A673 (cell line): Measurements from ENCODE around the gene VSIG2. TPM values are rescaled to one million over a fixed set of nuclear protein-coding genes. Genes with fewer than 3 reads are reported as not detected.

Experiments used
- BruUV-seq: library from RNA; stranded (reverse); fragments of 400-500 nt; replicated peaks from 2 replicates; lab custom pipeline; 2021; lab: Mats Ljungman, UMichigan
- CTCF ChIA-PET: fragments of 300-600 bp; sonication (Branson Sonifier 250); formaldehyde crosslinking; loops from one replicate; lab custom pipeline; 2022; ENCODE audit warnings: antibody characterized with exemption; lab: Charles Lee
- POLR2A ChIA-PET: fragments of 300-600 bp; sonication (Branson Sonifier 250); formaldehyde crosslinking; loops from one replicate; lab custom pipeline; 2022; ENCODE audit warnings: antibody characterized with exemption; ENCODE audit not compliant: low non-redundant PET; lab: Charles Lee
- DNase-seq: peaks from one replicate; pipeline ENCODE4 v3.0.0-alpha.2; 2015; ENCODE audit warnings: low spot score
- H3K27ac ChIP-seq: fragments of 200-600 bp; sonication (generic); 2 replicates; pipeline ENCODE4 v1.5.1; 2016; ENCODE audit warnings: mixed run types, low read depth, mild to moderate bottlenecking, mixed read lengths, antibody characterized with exemption, low read length; ENCODE audit not compliant: poor library complexity, severe bottlenecking
- H3K27me3 ChIP-seq: fragments of 200-600 bp; sonication (generic); replicated peaks from 2 replicates; pipeline ENCODE4 v1.6.1; 2017; ENCODE audit warnings: mixed run types, low read depth, mild to moderate bottlenecking, mixed read lengths, antibody characterized with exemption, low read length; ENCODE audit not compliant: insufficient read depth, poor library complexity
- H3K36me3 ChIP-seq: fragments of 200-600 bp; sonication (generic); 2 replicates; pipeline ENCODE4 v1.6.1; 2016; ENCODE audit warnings: mixed run types, mild to moderate bottlenecking, mixed read lengths, antibody characterized with exemption, low read length; ENCODE audit not compliant: insufficient read depth, poor library complexity, severe bottlenecking
- H3K4me1 ChIP-seq: fragments of 200-600 bp; sonication (generic); 2 replicates; pipeline ENCODE4 v1.6.1; 2017; ENCODE audit warnings: mixed run types, mild to moderate bottlenecking, mixed read lengths, antibody characterized with exemption, low read length; ENCODE audit not compliant: insufficient read depth, poor library complexity, severe bottlenecking
- H3K4me3 ChIP-seq: fragments of 200-600 bp; sonication (generic); 2 replicates; pipeline ENCODE4 v1.5.1; 2016; ENCODE audit warnings: low read depth, mixed run types, mild to moderate bottlenecking, mixed read lengths, low read length; ENCODE audit not compliant: poor library complexity, severe bottlenecking
- H3K9me3 ChIP-seq: fragments of 200-600 bp; sonication (generic); 2 replicates; pipeline ENCODE4 v1.6.1; 2016; ENCODE audit warnings: mixed run types, low read depth, mild to moderate bottlenecking, mixed read lengths, antibody characterized with exemption, low read length; ENCODE audit not compliant: poor library complexity, severe bottlenecking
- EZH2 ChIP-seq: fragments of 200-600 bp; sonication (generic); IDR thresholded peaks from 2 replicates; pipeline ENCODE4 v1.6.1; 2017; ENCODE audit warnings: borderline replicate concordance, low read depth, mild to moderate bottlenecking, mixed read lengths, antibody characterized with exemption, low read length; ENCODE audit not compliant: poor library complexity, severe bottlenecking
- intact Hi-C: fragments of 100-400 bp; cut with micrococcal nuclease; formaldehyde crosslinking; loops from one replicate; pipeline ENCODE4 v1.10.0; 2022; ENCODE audit not compliant: unreplicated experiment
- total RNA-seq: library from RNA; stranded (reverse); gene quantifications from 2 replicates; pipeline ENCODE4 v1.2.3, GENCODE V29; 2021
- TF ChIP-seq, protein P1 (sequence below): fragments of 300-800, 200-600 bp; sonication (generic); conservative IDR thresholded peaks from 2 replicates; pipeline ENCODE4 v1.5.1; 2017; ENCODE audit warnings: low read depth, mild to moderate bottlenecking, antibody characterized with exemption, low read length, moderate library complexity, mixed read lengths

VSIG2 gene
- total RNA-seq, 1 experiment from 2014 or later: not detected

- Histone ChIP-seq H3K4me3 (peak overlapping the region; percentile 48), H3K27me3 (no peaks in the 10 kb centered on the region), H3K27ac (no peak overlapping the region), H3K4me1 (peaks cover 17% of the 10 kb centered on the region), H3K36me3 (no peaks in the 10 kb centered on the region), H3K9me3 (no peaks in the 10 kb centered on the region)
- DNase-seq: peak; percentile 84
- intact Hi-C loops: loop anchor here (1.0 kb wide), 1 partner anchor 72 kb away; no protein-coding TSS in a partner anchor
- POLR2A ChIA-PET: no interaction called here
- BruUV-seq: TSS peak; percentile 17
- no peak for TF ChIP-seq EZH2
- TF ChIP-seq, protein P1, sequence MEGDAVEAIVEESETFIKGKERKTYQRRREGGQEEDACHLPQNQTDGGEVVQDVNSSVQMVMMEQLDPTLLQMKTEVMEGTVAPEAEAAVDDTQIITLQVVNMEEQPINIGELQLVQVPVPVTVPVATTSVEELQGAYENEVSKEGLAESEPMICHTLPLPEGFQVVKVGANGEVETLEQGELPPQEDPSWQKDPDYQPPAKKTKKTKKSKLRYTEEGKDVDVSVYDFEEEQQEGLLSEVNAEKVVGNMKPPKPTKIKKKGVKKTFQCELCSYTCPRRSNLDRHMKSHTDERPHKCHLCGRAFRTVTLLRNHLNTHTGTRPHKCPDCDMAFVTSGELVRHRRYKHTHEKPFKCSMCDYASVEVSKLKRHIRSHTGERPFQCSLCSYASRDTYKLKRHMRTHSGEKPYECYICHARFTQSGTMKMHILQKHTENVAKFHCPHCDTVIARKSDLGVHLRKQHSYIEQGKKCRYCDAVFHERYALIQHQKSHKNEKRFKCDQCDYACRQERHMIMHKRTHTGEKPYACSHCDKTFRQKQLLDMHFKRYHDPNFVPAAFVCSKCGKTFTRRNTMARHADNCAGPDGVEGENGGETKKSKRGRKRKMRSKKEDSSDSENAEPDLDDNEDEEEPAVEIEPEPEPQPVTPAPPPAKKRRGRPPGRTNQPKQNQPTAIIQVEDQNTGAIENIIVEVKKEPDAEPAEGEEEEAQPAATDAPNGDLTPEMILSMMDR: peak; percentile 88
- CTCF ChIA-PET: interaction anchor here (0.5 to 1.6 kb wide), 7 partner anchors 12 to 130 kb away, joined by 3 to 6 read pairs (median 4); partner anchors contain the start of genes MSANTD2 and SIAE
Observed at GRCh38 chr11:124746621-124747243, 5.3 kb downstream of the VSIG2 start.

GRCh38 chr11:124745835-124746620, 6.0 kb downstream of the VSIG2 start:
- CTCF ChIA-PET: interaction anchor here (0.5 to 1.6 kb wide), 7 partner anchors 13 to 130 kb away, joined by 3 to 6 read pairs (median 4); partner anchors contain the start of genes MSANTD2 and SIAE
- intact Hi-C loops: loop anchor here (1.0 kb wide), 1 partner anchor 72 kb away; no protein-coding TSS in a partner anchor
- TF ChIP-seq EZH2: no peak
- TF ChIP-seq, protein P1: peak; percentile 46
- POLR2A ChIA-PET: no interaction called here
- H3K4me3 ChIP-seq: peak overlapping the region; percentile 48
- no peaks in the 10 kb centered on the region for H3K36me3 ChIP-seq
- DNase-seq: peak; percentile 48
- BruUV-seq: no TSS peak
- peaks cover 24% of the 10 kb centered on the region for H3K4me1 ChIP-seq
- no peaks in the 10 kb centered on the region for H3K9me3 ChIP-seq
- no peaks in the 10 kb centered on the region for H3K27me3 ChIP-seq
- H3K27ac ChIP-seq: no peak overlapping the region

DNA sequence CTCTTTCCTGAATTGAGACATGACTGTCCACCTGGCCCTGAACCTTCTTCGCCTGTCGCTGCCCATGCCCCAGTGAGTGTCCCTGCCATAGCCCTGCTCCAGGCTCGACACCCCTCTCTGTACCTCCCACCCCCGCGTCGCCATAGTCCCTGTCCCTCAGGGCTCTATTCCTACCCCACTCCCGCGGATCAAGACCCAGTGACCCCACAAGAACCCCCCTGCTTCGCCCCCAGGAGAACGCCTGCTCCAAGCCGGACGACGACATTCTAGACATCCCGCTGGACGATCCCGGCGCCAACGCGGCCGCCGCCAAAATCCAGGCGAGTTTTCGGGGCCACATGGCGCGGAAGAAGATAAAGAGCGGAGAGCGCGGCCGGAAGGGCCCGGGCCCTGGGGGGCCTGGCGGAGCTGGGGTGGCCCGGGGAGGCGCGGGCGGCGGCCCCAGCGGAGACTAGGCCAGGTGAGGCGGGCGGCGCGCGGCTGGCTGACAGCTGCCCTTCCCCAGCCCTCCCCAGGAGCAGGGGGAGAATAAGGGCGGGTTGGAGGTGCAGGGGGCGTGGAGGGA, 6.7 kb downstream of the VSIG2 start:
- no peaks in the 10 kb centered on the region for H3K36me3 ChIP-seq
- BruUV-seq: no TSS peak
- H3K27me3 ChIP-seq: no peaks in the 10 kb centered on the region
- intact Hi-C loops: no loop called here
- H3K4me3 ChIP-seq: peak overlapping the region; percentile 48
- TF ChIP-seq, protein P1: no peak
- no peak for TF ChIP-seq EZH2
- CTCF ChIA-PET: interaction anchor here (0.9 to 1.6 kb wide), 2 partner anchors 53 to 76 kb away, joined by 4 to 6 read pairs; no protein-coding TSS in a partner anchor
- H3K27ac ChIP-seq: no peak overlapping the region
- H3K9me3 ChIP-seq: no peaks in the 10 kb centered on the region
- no peak for DNase-seq
- peaks cover 27% of the 10 kb centered on the region for H3K4me1 ChIP-seq
- POLR2A ChIA-PET: no interaction called here
